WTC11 (cell line): ENCODE data around the gene COL2A1. TPM values are rescaled to one million over a fixed set of nuclear protein-coding genes. Genes with fewer than 3 reads are reported as not detected.
A peak's percentile ranks its signal among the peaks of the same experiment; 100 is the strongest.

ENCODE experiments used
- ATAC-seq: fragments of 200-7000 bp; cut with Tn5 transposase; 2 replicates; pipeline ENCODE4 v1.10.0; 2021; ENCODE audit warnings: mild to moderate bottlenecking, moderate library complexity
- CTCF ChIA-PET: fragments of 300-600 bp; sonication (Branson Sonifier 250); formaldehyde crosslinking; loops from one replicate; lab custom pipeline; 2021; ENCODE audit warnings: antibody characterized with exemption; lab: Charles Lee
- POLR2A ChIA-PET: fragments of 350-600 bp; sonication (Branson Sonifier 250); formaldehyde crosslinking; loops from one replicate; lab custom pipeline; 2021; ENCODE audit warnings: antibody characterized with exemption; lab: Charles Lee
- DNase-seq: peaks from one replicate; pipeline ENCODE4 v3.0.0; 2021; ENCODE audit warnings: low spot score
- H3K27ac Mint-ChIP-seq: 2 replicates; pipeline ENCODE4 v1.8.0; 2021; ENCODE audit warnings: mixed read lengths
- H3K27me3 Mint-ChIP-seq: 2 replicates; pipeline ENCODE4 v1.8.0; 2021; ENCODE audit warnings: low read depth, mild to moderate bottlenecking, moderate library complexity, mixed read lengths
- H3K36me3 Mint-ChIP-seq: 2 replicates; pipeline ENCODE4 v1.8.0; 2021; ENCODE audit warnings: mixed read lengths
- H3K4me1 Mint-ChIP-seq: 2 replicates; pipeline ENCODE4 v1.8.0; 2022; ENCODE audit warnings: mixed read lengths
- H3K4me3 Mint-ChIP-seq: 2 replicates; pipeline ENCODE4 v1.8.0; 2021; ENCODE audit warnings: mild to moderate bottlenecking, moderate library complexity, mixed read lengths
- H3K9me3 Mint-ChIP-seq: 2 replicates; pipeline ENCODE4 v1.8.0; 2021; ENCODE audit warnings: mixed read lengths
- CREB1 ChIP-seq: sonication (generic); formaldehyde crosslinking; IDR thresholded peaks from 2 replicates; pipeline ENCODE4 v1.8.0; 2023; ENCODE audit warnings: mild to moderate bottlenecking, missing genetic modification reagents
- ETV6 ChIP-seq: sonication (generic); formaldehyde crosslinking; IDR thresholded peaks from 2 replicates; pipeline ENCODE4 v1.8.1; 2022; ENCODE audit warnings: mild to moderate bottlenecking, missing genetic modification reagents
- GABPB1 ChIP-seq: sonication (generic); formaldehyde crosslinking; IDR thresholded peaks from 2 replicates; pipeline ENCODE4 v1.8.1; 2023; ENCODE audit warnings: mild to moderate bottlenecking, missing genetic modification reagents
- JAZF1 ChIP-seq: fragments of 250-450 bp; sonication (Bioruptor Pico); IDR thresholded peaks from 2 replicates; pipeline ENCODE4 v1.9.0; 2021; ENCODE audit warnings: moderate library complexity, mild to moderate bottlenecking, inconsistent platforms
- MLX ChIP-seq: sonication (generic); formaldehyde crosslinking; IDR thresholded peaks from 2 replicates; pipeline ENCODE4 v1.8.1; 2023; ENCODE audit warnings: mild to moderate bottlenecking, missing genetic modification reagents, moderate library complexity
- MXD4 ChIP-seq: fragments of 250-450 bp; sonication (Bioruptor Pico); IDR thresholded peaks from 2 replicates; pipeline ENCODE4 v1.8.0; 2021; ENCODE audit warnings: mild to moderate bottlenecking, moderate library complexity, borderline replicate concordance
- NFATC4 ChIP-seq: fragments of 250-450 bp; sonication (Bioruptor Pico); IDR thresholded peaks from 2 replicates; pipeline ENCODE4 v1.9.0; 2021; ENCODE audit warnings: mild to moderate bottlenecking
- NFE2L1 ChIP-seq: sonication (generic); formaldehyde crosslinking; IDR thresholded peaks from 2 replicates; pipeline ENCODE4 v1.8.1; 2023; ENCODE audit warnings: missing genetic modification reagents
- NR2C2 ChIP-seq: sonication (generic); formaldehyde crosslinking; IDR thresholded peaks from 2 replicates; pipeline ENCODE4 v1.8.0; 2022; ENCODE audit warnings: mild to moderate bottlenecking, missing genetic modification reagents
- SOX15 ChIP-seq: fragments of 250-450 bp; sonication (Bioruptor Pico); IDR thresholded peaks from 2 replicates; pipeline ENCODE4 v1.9.0; 2021; ENCODE audit warnings: mild to moderate bottlenecking
- SP1 ChIP-seq: sonication (generic); formaldehyde crosslinking; conservative IDR thresholded peaks from 2 replicates; pipeline ENCODE4 v1.8.1; 2022; ENCODE audit warnings: missing genetic modification reagents
- TCF7 ChIP-seq: sonication (generic); formaldehyde crosslinking; IDR thresholded peaks from 2 replicates; pipeline ENCODE4 v1.8.0; 2022; ENCODE audit warnings: mild to moderate bottlenecking, low read depth, missing genetic modification reagents, moderate library complexity
- TEAD1 ChIP-seq: sonication (generic); formaldehyde crosslinking; IDR thresholded peaks from 2 replicates; pipeline ENCODE4 v1.8.0; 2022; ENCODE audit warnings: mild to moderate bottlenecking, missing genetic modification reagents
- TEAD4 ChIP-seq: sonication (generic); formaldehyde crosslinking; IDR thresholded peaks from 2 replicates; pipeline ENCODE4 v1.8.0; 2022; ENCODE audit warnings: mild to moderate bottlenecking, missing genetic modification reagents
- ZMAT4 ChIP-seq: fragments of 250-450 bp; sonication (Bioruptor Pico); IDR thresholded peaks from 2 replicates; pipeline ENCODE4 v1.9.0; 2021; ENCODE audit warnings: mild to moderate bottlenecking
- ZNF281 ChIP-seq: sonication (generic); formaldehyde crosslinking; IDR thresholded peaks from 2 replicates; pipeline ENCODE4 v1.8.0; 2023; ENCODE audit warnings: mild to moderate bottlenecking, missing genetic modification reagents
- ZNF317 ChIP-seq: sonication (generic); formaldehyde crosslinking; IDR thresholded peaks from 2 replicates; pipeline ENCODE4 v1.8.1; 2023; ENCODE audit warnings: low read depth, mild to moderate bottlenecking, moderate library complexity, missing genetic modification reagents, borderline replicate concordance
- total RNA-seq: library from RNA; stranded (reverse); gene quantifications from 3 replicates; pipeline ENCODE4 v1.2.3, GENCODE V29; 2021
- TF ChIP-seq, protein P1 (sequence below): fragments of 250-450 bp; sonication (Bioruptor Pico); IDR thresholded peaks from 2 replicates; pipeline ENCODE4 v1.9.0; 2021; ENCODE audit warnings: mild to moderate bottlenecking

The COL2A1 gene
- total RNA-seq, 1 experiment from 2014 or later: 20.9 TPM

DNA sequence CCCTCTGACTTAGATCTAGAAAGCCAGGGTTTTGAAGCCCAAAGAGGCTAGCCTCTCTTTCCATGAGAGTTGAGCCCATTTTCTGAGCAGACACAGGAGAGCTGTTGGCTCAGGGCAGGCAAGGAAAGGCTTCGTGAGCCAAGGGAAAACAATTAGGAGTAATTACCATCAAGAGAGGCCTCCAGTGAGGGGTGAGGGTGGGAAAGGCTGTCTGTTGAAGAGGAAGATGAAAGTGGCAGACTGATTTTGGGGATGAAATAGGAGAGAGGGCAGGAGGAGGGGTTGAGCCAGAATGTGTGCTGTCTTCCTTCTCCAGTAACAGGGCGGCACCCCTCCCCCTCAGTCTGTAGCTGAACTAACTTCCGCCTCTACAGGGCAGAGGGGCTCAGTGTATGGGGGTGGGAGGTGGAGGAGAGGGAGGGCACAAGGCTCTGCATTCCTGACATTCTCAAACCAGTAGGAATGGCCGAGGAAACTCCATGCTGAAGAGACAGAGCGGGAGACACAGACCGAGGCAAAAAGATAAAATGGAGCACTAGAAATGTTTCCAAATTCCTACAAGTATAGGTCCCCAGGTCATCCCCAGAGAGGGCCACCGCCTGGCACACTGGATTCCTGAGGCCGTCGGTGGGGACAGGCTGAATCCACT is 33.1 kb upstream of the COL2A1 start:
- no peaks in the 10 kb centered on the region for H3K9me3 Mint-ChIP-seq
- CTCF ChIA-PET: interaction anchor here (1.0 to 1.3 kb wide), 6 partner anchors 12 to 132 kb away, joined by 3 to 4 read pairs (median 3); partner anchors contain the start of genes TMEM106C and VDR
- peak overlapping the region; percentile 92 for H3K27ac Mint-ChIP-seq

DNA sequence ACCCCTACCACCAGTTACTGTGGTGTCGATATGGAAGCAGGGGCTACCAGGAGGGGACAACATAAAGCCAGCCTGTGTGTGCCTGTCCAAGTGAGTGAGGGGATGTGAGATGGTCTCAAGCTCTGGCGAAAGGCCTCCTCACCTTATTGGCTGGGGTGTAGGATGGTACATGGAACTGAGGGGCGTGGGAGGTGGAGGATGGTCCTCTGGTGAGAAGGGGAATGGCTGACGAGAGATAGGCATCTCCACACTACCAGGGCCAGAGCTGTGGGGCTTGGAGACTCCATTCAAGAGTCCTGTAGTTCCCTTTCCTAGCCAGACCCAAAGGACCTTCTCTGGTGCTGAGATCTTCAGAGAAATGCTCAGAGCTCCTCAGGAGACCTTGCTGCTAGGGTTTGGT is 32.5 kb upstream of the COL2A1 start:
- TF ChIP-seq CREB1 (no peak), JAZF1 (CRISPR knock-in tag) (no peak), NFATC4 (CRISPR knock-in tag) (no peak), ZMAT4 (no peak), MXD4 (CRISPR knock-in tag) (no peak), TCF7 (CRISPR knock-in tag) (no peak), GABPB1 (CRISPR knock-in tag) (no peak)
- TF ChIP-seq, all 79 proteins: peak for 0
- Mint-ChIP-seq H3K4me3 (peak overlapping the region; percentile 45), H3K9me3 (no peaks in the 10 kb centered on the region), H3K36me3 (0 out of 2 replicates have a peak, but pooled peaks cover 3% of the 10 kb centered on the region), H3K27ac (0 out of 2 replicates have a peak overlapping the region, but pooled peaks have one; percentile 92), H3K27me3 (peaks cover 83% of the 10 kb centered on the region), H3K4me1 (peaks cover 35% of the 10 kb centered on the region)
- ChIA-PET CTCF (interaction anchor here (1.0 to 1.3 kb wide), 6 partner anchors 12 to 132 kb away, joined by 3 to 4 read pairs (median 3); partner anchors contain the start of genes TMEM106C and VDR), POLR2A (no interaction called here)
- ATAC-seq (no peak), DNase-seq (no peak)

More for the DNA sequence above, 33.1 kb upstream of the COL2A1 start:
- 0 out of 2 replicates have a peak, but pooled peaks cover 3% of the 10 kb centered on the region for H3K36me3 Mint-ChIP-seq
- H3K4me3 Mint-ChIP-seq: peak overlapping the region; percentile 45
- ATAC-seq: peak; percentile 99
- peaks cover 35% of the 10 kb centered on the region for H3K4me1 Mint-ChIP-seq
- DNase-seq: peak; percentile 90
- peaks cover 77% of the 10 kb centered on the region for H3K27me3 Mint-ChIP-seq
- no peak for TF ChIP-seq ZNF317 (CRISPR knock-in tag)
- peak; percentile 66; the same call in 1 of the 2 replicates for TF ChIP-seq TEAD4 (CRISPR knock-in tag)
- TF ChIP-seq SP1 (CRISPR knock-in tag): peak; percentile 68; the same call in 1 of the 2 replicates
- TF ChIP-seq SOX15 (CRISPR knock-in tag): no peak
- peak; percentile 98; the same call in 1 of the 2 replicates for TF ChIP-seq TEAD1 (CRISPR knock-in tag)
- TF ChIP-seq NR2C2 (CRISPR knock-in tag): no peak
- TF ChIP-seq ZNF281 (CRISPR knock-in tag): peak; percentile 97
- no peak for TF ChIP-seq MLX (CRISPR knock-in tag)
- TF ChIP-seq ETV6 (CRISPR knock-in tag): peak; percentile 79; the same call in 1 of the 2 replicates
- TF ChIP-seq, protein P1, sequence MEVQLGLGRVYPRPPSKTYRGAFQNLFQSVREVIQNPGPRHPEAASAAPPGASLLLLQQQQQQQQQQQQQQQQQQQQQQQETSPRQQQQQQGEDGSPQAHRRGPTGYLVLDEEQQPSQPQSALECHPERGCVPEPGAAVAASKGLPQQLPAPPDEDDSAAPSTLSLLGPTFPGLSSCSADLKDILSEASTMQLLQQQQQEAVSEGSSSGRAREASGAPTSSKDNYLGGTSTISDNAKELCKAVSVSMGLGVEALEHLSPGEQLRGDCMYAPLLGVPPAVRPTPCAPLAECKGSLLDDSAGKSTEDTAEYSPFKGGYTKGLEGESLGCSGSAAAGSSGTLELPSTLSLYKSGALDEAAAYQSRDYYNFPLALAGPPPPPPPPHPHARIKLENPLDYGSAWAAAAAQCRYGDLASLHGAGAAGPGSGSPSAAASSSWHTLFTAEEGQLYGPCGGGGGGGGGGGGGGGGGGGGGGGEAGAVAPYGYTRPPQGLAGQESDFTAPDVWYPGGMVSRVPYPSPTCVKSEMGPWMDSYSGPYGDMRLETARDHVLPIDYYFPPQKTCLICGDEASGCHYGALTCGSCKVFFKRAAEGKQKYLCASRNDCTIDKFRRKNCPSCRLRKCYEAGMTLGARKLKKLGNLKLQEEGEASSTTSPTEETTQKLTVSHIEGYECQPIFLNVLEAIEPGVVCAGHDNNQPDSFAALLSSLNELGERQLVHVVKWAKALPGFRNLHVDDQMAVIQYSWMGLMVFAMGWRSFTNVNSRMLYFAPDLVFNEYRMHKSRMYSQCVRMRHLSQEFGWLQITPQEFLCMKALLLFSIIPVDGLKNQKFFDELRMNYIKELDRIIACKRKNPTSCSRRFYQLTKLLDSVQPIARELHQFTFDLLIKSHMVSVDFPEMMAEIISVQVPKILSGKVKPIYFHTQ (CRISPR knock-in tag): no peak
- peak; percentile 63; the same call in 1 of the 2 replicates for TF ChIP-seq NFE2L1 (CRISPR knock-in tag)
- POLR2A ChIA-PET: no interaction called here
